HG03354 (cell line): ENCODE data around the gene PPP2R1B.

Experiments used
- ATAC-seq: cut with Tn5 transposase; IDR thresholded peaks from one replicate; pipeline ENCODE4 v1.9.1; 2021; ENCODE audit warnings: mild to moderate bottlenecking; ENCODE audit not compliant: unreplicated experiment, poor library complexity, severe bottlenecking

The PPP2R1B gene

GRCh38 chr11:111702623-111703022 lies 63.6 kb downstream of the PPP2R1B start:
- no peak for ATAC-seq

- ATAC-seq, result no peak
Observed at GRCh38 chr11:111700162-111700561, 66.0 kb downstream of the PPP2R1B start.

- ATAC-seq, result no peak
Observed at GRCh38 chr11:111699579-111700156, 66.5 kb downstream of the PPP2R1B start.

GRCh38 chr11:111698852-111699559 lies 67.2 kb downstream of the PPP2R1B start:
- ATAC-seq, result no peak

- peak; percentile 57 for ATAC-seq
Observed at GRCh38 chr11:111697933-111698371, 68.2 kb downstream of the PPP2R1B start.

GRCh38 chr11:111696556-111696955 lies 69.6 kb downstream of the PPP2R1B start:
- no peak for ATAC-seq

GRCh38 chr11:111694851-111695250 lies 71.3 kb downstream of the PPP2R1B start:
- ATAC-seq, result no peak

GRCh38 chr11:111693224-111693937 lies 72.8 kb downstream of the PPP2R1B start:
- ATAC-seq, result no peak

- ATAC-seq, result no peak
Observed at GRCh38 chr11:111691741-111692140, 74.4 kb downstream of the PPP2R1B start.

- no peak for ATAC-seq
Observed at GRCh38 chr11:111691176-111691575, 75.0 kb downstream of the PPP2R1B start.

GRCh38 chr11:111688013-111688412 lies 78.2 kb downstream of the PPP2R1B start:
- no peak for ATAC-seq

GRCh38 chr11:111684251-111684650 lies 81.9 kb downstream of the PPP2R1B start:
- no peak for ATAC-seq

GRCh38 chr11:111683806-111684205 lies 82.4 kb downstream of the PPP2R1B start:
- ATAC-seq, result no peak

- no peak for ATAC-seq
Observed at GRCh38 chr11:111680486-111681175, 85.6 kb downstream of the PPP2R1B start.
